Stimulated activated CD8-positive, alpha-beta memory T cell treated with anti-CD3 and anti-CD28 coated beads, Interleukin-15, amount 100 ng/mL, for 4 hours (primary cell): Measurements from ENCODE around the gene ZNF277.

ENCODE experiments used
- DNase-seq, 2 donors: peaks; one replicate each; pipeline ENCODE4 v3.0.0-alpha.2; 2020; ENCODE audit warnings: low read depth in 2 of 2

Gene ZNF277, protein sequence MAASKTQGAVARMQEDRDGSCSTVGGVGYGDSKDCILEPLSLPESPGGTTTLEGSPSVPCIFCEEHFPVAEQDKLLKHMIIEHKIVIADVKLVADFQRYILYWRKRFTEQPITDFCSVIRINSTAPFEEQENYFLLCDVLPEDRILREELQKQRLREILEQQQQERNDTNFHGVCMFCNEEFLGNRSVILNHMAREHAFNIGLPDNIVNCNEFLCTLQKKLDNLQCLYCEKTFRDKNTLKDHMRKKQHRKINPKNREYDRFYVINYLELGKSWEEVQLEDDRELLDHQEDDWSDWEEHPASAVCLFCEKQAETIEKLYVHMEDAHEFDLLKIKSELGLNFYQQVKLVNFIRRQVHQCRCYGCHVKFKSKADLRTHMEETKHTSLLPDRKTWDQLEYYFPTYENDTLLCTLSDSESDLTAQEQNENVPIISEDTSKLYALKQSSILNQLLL

DNA sequence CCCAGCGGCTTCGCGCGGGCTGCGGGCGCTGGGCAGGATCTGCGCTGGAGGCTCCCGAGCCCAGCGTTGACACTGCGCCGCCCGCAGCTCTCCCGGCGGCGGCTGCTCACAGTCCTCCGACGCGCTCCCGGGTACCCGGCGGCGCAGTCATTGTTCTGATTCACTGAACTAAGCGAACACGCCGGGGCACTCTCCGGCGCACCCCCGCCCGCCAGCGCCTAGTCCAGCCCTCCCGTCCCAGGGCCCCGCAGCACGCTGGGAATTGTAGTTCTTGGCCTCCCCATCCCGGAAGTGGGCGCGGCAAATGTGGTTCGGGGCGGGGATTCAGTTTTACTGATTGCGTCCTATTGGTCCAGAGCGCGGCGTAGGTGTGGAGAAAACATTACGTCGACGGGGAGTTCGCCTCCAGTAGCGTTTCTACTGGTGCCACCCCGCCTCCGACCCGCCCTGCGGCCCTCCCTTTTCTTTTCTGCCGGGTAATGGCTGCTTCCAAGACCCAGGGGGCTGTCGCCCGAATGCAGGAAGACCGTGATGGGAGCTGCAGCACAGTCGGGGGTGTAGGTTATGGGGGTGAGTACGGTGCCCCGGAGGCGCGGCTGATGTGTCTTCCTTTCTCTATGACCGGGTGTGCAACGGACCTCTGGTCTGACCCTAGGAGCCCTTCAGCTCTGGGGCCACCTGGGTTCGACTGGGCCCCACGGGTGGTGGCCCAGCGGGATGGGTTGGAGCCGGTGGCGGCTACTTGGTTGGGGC lies at the start of gene ZNF277, which contains the start of gene DOCK4:
Gene ZNF277 (plus strand): TSS at position 458 of the 753 bp plus-strand sequence. CDS start 22 bp downstream, at position 480.
Gene DOCK4 (minus strand): TSS at position 162 of the 753 bp plus-strand sequence. CDS start 261 bp downstream, outside the sequence.
- peak; percentile 98 to 99 for DNase-seq

DNA sequence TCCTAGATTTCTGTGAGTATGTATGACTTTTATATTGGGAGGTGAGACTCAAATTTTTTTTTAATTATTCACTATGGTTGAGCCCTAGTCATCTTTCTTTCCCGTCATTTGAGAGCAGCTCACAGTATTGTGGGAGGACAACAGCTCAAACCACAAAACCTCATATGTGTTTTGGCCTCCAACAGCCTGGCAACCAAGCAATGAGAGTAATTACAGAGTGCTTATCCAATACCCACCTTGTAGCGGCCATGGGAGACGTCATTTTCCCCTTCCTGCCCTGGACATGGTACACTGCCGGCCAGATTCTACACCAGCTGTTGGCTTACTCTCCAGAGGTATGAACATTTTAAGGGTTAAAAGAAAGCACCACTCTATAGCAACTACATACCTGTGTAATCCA lies 49.4 kb upstream of the ZNF277 start:
- no peak for DNase-seq

DNA sequence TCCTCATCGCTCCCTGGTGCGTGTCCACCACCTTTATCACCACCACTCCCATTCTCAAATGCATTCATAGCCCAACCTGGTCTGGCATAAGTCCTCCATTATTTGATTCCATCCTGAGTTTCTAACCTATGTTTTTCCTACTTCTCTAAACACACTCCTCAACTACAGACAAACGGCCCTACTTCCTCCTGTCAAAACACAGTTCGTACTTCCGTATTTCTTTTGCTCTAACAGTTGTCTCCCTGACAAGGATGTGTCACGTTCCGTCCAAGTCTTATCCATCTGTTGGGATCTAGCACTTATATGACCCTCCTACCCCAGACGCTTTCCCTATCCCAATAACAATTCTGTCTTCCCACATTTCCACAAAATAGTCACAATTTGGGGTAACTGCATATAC lies 47.1 kb upstream of the ZNF277 start:
- DNase-seq, result no peak

DNA sequence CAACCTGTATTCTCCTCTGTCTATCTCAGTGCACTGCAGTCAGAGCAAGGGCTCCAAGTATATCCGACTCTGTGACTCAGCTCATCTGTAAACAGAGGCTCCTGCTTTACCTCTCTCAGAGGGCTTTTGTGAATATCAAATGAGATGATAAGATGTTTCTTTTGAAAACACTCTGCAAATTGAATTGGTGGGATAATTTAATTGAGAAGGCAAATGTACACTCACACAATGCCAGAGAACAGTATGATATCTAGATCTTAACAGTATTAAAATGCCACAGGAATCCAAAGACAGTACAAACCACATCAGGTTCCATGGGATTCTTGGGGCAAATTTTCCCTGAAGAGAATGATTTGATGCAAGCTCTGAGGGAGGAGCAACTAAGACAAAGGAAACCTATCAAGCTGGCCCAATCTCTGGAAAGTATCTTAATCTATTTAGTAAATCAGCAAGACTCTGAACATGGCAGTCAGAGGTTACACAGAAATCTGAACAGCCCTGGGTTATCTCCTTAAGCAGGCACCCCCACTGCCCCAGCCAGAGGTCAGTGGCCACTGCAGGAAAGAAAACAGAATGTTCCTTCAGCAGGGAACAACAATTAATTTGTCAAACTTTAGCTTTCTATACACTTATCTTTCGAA lies 46.2 kb upstream of the ZNF277 start:
- no peak for DNase-seq

DNA sequence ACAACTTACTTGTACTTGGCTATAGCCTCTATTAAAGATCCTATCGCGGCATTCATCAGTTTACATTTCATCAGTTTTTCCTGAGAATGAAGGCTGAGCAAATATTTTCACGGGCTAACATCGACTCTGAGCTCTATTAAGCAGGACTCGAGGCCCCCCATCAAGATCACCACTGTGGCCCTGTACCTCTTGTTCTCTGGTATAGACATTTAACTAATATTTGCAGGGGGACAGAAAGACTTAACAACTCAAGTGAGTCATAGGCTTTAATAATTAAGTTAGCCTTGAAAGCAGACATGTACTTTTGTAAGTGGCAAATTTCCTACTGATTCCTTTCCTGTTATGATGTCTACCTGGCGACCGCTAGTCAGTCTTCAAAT lies 45.7 kb upstream of the ZNF277 start:
- no peak for DNase-seq

DNA sequence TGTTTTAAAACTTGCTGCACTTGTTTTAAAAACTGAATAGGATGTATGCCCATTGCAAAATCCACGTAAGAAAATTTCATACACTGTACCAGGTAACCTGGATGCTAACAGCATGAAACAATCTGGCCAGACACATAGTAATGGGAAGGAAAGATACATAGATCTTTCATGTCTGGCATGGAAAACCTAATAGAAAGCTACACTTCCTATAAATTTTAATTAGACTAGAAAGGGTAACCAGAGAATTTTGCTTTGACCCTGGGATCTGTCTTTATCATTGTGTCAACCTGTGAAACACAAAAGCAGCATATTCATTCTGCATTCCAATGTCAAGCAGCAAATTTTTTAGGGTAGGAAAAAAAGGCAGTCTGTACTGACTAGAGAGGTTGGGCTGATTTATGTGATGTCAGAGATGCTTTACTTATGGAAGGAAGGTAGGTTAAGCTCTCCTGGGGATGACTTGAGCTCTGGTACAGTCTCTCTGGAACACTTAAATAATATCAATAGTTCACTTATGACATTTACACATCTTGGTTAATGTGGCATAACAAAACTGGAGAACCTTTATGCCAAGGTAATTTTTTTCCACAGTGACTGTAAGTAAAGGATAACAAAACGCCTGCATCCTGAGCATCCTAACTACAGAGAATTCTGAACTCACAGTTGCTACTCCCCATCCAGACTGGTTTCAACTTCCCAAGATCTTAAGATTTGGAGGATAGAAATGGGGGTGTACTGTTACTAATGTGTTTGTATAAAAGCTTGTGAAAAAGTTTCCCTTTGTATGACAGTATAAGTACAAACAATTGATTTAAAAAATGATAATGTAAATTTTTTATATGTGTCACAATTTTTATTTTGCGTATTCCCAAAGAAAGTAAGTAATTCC lies 45.0 kb upstream of the ZNF277 start:
- DNase-seq, result no peak

DNA sequence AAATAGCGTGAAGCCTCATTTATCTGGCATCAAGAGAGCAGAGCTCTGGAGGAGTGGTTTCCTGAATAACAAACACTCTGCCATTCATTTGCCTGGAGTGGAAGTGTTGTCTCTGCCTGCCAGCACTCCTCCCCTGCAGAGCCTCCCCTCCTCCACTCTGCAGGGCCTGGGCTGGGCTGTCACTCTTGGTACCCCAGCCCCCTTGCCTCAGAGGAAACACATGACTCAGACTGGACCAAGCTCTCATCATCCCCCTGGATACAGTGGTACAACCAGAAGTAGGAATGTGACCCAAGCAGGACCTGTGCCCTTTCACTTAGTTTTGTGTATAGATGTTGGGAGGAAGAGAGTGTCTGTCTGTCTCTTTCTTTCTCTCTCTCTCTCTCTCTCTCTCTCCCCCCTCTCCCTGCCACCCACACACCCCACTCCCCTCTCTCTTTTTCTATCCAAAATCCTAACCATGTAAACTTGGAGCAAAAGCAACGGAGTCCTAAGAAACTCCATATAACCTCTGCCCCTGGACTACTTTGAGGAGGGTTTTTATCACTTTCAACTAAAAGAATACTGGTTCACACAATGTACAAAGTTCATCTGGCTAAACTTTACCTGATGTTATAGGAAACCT lies 44.2 kb upstream of the ZNF277 start:
- no peak for DNase-seq

DNA sequence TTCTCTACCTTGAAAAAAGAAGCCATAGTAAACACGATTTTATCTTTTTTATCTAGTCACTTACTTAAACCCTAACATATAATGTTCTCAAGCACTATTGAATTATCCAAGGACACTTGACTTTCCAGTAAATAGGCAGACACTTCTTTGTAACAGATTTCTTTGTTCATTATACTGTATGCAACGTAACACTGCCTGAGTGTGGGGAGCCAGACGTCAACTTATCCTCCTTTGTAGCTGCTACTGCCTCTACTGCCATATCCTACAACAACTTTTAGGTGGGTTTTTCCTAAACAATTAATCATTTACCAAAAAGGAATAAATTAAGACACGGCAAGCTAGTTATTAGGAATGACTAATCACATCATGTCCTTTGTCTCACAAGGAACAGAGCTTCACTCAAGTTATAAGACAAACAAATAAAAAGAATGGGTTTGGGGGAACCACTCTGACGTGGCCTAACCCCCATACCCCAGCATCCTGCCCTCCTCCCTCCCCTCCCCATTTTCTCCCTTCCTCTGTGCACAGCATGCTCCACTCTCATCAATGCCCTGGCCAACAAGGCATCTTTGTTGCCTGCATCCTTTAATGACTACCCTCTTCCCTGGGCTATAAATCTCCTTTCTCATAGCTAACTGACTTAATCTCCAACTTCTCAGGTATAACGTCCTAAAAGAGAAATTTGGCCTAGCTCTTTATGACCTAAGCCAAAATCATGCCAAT lies 43.5 kb upstream of the ZNF277 start:
- DNase-seq, result no peak

DNA sequence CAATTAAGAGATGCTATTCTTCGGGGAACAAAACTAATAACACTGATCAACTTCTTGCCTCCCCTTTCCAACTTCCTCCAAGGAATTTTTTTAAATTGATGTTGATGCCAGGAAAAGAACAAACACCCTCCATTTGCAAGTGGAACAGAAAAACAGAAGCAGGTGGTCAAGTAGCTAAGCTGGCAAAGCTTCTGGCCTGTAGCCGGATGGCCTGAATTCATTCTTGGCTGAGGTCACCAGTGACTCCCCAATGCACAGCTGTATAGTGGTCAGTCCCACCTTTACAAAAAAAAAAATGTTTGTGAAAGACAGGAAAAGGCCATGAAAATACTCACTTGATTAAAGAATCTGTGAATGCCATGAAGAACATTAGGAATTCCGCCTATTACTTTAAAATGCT lies 39.3 kb upstream of the ZNF277 start:
- no peak for DNase-seq

DNA sequence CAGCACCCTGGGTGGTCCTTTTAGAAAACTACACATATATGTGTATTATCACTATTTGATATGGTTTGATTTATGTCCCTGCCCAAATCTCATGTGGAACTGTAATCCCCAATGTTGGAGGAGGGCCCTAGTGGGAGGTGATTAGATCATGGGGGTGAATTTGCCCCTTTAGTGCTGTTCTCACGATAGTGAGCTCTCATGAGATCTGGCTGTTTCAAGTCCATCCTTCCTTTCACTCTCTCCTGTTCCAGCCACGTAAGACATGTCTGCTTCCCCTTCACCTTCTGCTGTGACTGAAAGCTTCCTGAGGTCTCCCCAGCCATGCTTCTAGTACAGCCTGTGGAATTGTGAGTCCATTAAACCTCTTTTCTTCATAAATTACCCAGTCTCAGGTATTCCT lies 37.6 kb upstream of the ZNF277 start:
- no peak for DNase-seq

DNA sequence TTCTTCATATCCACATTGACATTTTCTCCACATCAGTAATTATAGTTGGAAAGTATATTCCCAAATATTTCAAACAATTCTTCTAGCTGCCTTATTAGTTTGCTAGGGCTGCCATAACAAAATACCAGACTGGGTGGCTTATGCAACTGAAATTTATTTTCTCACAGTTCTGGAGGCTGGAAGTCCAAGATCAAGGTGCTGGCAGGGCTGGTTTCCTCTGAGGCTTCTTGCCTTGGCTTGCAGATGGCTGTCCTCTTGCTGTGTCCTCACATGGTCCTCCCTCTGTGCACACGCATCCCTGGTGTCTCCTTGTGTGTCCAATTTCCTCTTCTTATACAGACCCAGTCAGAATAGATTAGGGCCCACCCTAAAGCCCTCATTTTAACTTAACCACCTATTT lies 34.8 kb upstream of the ZNF277 start:
- no peak for DNase-seq

DNA sequence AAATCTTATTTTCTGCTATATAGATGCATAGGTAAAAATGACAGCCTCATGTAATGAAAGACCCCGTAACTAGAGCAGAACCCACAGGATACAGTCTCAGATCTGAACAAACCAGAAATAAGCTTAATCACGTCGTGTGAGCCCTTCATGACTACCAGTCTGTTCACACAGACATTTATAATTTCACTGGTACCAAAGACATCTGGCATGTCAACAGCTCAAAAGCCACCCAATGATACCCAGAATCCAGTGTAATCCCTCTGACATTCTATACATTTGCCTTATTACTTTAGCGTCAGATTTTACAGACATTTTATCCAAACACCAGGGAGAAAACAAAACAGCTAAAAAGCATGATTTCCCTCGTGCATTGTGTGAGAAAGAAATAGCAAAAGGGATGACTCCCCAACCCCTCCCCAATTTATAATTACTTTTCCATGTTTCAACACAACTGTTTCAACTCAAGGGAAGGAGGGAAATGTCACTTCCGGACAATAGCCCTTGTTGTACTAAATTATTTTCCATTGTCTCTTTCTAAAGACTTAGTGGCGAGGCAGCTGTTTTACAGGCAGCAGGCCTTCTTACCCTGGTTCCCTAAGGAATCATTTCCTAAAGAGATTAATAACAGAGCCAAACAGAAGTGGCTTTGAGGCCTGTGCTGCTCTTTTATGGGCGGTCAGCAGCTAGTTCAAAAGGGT lies 33.5 kb upstream of the ZNF277 start:
- DNase-seq, result no peak

DNA sequence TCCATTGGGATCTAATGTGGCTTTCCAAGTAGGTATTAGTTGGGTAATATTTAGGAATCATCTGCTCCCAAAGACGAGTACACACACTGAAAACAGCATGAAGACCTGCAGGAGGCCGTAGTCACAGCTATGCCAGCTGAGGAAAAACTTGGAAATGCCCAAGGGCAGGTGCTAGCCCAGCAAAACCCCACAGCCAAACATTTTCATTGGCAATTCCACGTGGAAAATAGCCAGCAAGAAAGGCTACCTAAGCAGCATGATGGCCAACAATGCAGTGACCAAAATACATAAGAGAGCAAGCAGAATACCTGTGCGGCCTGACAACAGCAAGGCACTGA lies 33.0 kb upstream of the ZNF277 start:
- no peak for DNase-seq

DNA sequence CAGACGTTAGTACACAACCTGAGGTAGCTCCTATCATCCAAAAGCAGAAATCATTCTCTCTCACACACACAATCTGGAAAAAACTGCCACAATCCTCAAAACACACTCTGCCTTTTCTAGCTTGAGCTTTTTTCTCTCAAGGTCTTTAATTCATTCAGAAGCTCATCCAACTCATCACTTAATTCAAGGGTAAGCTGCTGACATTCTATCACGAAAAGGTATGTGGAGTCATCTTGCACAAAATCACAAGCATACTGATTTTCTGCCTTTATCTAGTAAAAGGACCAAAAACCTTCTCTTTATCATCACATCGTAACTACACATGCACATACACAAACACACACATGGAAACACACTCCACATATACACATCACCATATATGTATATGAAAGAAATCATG lies 32.3 kb upstream of the ZNF277 start:
- no peak for DNase-seq

DNA sequence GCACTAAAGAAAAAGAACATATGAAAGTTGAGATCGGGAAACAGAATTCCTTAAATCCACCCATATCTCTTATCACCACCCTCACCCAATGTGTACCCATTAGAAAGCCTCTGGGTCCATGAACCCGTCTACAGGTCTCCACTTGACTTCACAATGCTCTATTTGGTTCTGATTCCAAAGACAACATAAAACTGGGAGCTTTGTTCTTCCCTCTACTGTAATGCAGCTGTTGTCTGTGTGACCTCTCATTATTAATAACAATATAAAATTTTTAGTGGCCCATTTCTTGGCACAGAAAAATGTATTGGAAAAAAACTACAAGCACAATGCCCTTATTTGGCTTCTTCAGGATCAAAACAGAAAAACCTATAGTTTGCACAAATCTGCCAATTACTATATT lies 30.3 kb upstream of the ZNF277 start:
- DNase-seq, result no peak

DNA sequence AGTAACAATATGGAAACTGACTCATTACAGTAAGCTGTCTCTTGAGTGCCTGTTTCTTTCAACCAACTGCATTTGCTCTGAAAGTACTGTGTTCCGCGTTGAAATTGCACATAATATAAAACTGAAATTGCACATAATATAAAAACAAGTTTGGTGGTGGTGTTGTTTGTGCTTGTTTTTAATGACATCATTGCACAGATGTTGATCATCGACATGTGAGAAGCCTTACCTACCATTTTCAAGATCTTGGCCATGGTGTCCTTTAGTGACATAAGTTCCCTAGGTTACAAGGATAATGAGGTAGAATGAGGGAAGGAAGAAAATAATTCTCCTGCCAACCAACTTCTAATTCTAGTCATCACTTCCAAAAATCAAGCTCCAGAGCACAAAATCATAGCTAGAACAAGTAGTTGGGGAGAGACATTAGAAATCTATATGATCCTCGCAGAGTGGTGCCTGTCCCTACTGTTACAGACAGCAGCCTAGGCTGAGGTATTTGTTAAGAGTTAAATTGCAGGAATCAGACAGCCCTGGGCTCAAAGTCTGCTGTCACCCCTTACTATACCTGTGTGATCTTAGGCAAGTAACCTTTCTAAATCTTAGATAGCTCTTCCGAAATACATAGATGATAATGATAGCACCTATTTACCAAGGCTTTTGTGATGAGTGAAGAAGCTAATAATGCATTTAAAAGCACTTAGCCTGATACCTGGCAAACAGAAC lies 29.6 kb upstream of the ZNF277 start:
- no peak for DNase-seq

DNA sequence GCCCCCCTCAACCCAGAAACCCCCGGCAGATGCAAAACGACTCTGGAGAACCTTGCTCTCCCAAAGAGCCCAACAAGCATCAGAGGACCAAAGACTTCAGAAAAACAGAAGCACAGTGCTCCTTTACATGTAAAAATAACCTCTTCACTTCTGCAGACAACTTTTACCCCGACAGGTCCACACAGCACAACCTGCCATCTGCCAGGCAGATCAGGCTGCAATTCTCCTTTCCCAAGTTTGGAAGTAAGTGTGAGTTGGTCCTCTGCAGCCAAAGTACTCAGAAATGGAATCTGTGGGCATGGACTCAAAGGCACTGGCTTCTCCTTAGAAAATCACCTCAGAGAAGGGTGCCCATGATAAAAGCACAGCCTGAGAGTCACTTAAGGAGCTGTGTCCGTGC lies 26.3 kb upstream of the ZNF277 start:
- no peak for DNase-seq

DNA sequence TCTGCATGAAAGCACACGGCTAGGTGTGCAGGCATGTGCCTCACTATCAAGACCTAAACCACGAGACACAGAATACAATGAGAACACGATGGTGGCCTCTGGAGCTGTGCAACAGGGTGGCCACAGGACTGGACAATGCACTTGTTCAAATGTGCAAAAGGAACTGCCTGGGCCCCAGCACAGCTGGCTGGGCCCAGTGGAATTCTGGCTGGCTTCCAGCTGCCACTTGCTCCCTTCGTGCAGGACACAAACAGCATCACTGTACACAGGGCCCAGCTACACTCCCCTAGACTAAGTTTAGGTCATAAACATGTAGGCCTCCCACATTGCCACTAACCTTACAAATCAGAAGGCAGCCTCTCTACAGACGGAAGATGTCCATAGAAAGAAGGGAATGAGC lies 23.7 kb upstream of the ZNF277 start:
- no peak for DNase-seq

DNA sequence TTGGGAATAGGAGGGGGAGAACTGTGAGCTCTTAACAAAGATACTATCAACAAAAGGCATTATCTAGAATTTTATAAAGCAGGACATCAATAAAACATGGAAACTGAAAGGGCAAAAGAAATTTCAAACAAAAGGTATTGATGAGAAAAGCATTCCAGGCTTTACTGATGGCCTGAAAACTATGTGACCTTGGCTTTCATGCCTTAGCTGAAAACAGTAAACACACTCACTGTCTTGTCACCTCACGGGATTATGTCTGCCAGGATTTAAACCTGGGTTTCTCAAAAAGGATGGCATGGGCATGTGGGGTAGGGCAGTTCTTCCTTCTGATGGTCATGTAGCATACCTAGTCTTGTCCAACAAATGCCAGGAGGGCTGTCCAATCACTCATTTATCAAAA lies 23.2 kb upstream of the ZNF277 start:
- DNase-seq, result no peak
